Measurements from ENCODE around the gene LRRFIP1.

The LRRFIP1 gene

DNA sequence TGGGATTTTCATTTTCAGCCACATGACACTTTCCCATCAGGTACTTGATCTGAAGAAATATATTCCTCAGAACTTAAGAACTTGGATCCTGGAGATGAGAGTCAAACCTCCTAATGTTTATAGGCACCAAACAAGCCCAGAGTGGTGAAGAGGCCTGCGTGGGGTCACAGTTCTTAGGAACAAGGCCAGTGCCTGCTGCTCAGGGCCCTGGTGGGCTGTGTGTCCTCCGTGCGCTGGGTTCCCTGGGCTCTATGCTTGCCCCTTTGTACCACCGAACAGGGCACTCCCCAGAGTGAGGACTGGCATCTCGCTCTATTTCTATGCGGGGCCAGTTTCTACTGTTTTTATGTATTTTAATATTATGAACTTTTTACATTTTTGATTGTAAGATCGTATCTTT is 95.2 kb downstream of the LRRFIP1 start:
- no peak overlapping the region for H3K4me3 ChIP-seq (ENCODE audit: low read depth, low read length)
- no peaks in the 10 kb centered on the region for H3K9me3 ChIP-seq (ENCODE audit: control insufficient read depth, insufficient read depth, low read depth, low read length)
- no peaks in the 10 kb centered on the region for H3K27me3 ChIP-seq (ENCODE audit: control insufficient read depth, insufficient read depth, low read length)
- no peaks in the 10 kb centered on the region for H3K36me3 ChIP-seq (ENCODE audit: control insufficient read depth, insufficient read depth, low read length)
- H3K9ac ChIP-seq (ENCODE audit: low read length) = no peak overlapping the region
- H3K27ac ChIP-seq (ENCODE audit: low read depth, low read length) = no peak overlapping the region
- peaks cover 23% of the 10 kb centered on the region for H3K4me1 ChIP-seq (ENCODE audit: control insufficient read depth, insufficient read depth, low read length)

DNA sequence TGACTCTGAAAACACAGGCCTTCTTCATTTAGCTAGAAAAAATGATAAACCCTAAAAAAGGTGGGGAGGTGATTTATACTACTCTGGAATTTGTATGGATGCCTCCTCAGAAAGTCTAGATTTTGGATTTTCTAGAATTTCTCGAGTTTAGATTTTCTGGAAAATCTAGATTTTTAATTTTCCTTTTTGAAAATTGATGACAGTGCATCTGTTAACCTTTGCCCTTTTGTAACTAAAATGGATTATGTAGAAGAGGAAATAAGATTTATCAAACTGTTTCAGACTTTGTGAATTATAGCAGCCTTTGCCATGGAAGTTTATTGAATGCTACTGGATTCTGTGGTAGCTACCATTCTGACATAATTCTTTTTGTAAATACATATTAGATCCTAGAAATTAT is 95.6 kb downstream of the LRRFIP1 start:
- H3K4me3 ChIP-seq (ENCODE audit: low read depth, low read length) = no peak overlapping the region
- no peaks in the 10 kb centered on the region for H3K27me3 ChIP-seq (ENCODE audit: control insufficient read depth, insufficient read depth, low read length)
- no peak overlapping the region for H3K9ac ChIP-seq (ENCODE audit: low read length)
- no peak overlapping the region for H3K27ac ChIP-seq (ENCODE audit: low read depth, low read length)
- no peaks in the 10 kb centered on the region for H3K9me3 ChIP-seq (ENCODE audit: control insufficient read depth, insufficient read depth, low read depth, low read length)
- H3K36me3 ChIP-seq (ENCODE audit: control insufficient read depth, insufficient read depth, low read length) = no peaks in the 10 kb centered on the region
- H3K4me1 ChIP-seq (ENCODE audit: control insufficient read depth, insufficient read depth, low read length) = peaks cover 24% of the 10 kb centered on the region

DNA sequence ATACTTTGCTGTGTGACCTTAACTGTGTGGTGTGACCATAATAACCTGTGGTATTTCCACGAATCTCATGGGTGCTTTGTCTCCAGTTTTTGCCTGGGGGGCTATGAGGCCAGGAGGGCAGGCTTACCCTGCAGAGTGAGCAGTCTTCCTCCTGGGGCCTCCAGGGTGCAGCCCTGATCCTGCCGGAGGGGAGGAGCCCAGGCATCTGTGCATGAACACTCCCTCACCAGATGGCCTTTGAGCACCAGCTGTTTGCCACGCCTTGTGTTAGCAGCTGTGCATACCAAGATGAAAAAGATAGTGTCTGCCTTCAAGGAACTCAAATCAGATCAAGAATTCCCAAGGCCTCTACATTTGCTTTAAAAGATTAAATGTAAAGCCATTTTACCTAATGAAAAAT is 96.2 kb downstream of the LRRFIP1 start:
- Histone ChIP-seq H3K4me1 (ENCODE audit: control insufficient read depth, insufficient read depth, low read length) (peaks cover 24% of the 10 kb centered on the region), H3K36me3 (ENCODE audit: control insufficient read depth, insufficient read depth, low read length) (no peaks in the 10 kb centered on the region), H3K27ac (ENCODE audit: low read depth, low read length) (no peak overlapping the region), H3K9me3 (ENCODE audit: control insufficient read depth, insufficient read depth, low read depth, low read length) (no peaks in the 10 kb centered on the region), H3K9ac (ENCODE audit: low read length) (no peak overlapping the region), H3K4me3 (ENCODE audit: low read depth, low read length) (no peak overlapping the region), H3K27me3 (ENCODE audit: control insufficient read depth, insufficient read depth, low read length) (no peaks in the 10 kb centered on the region)

DNA sequence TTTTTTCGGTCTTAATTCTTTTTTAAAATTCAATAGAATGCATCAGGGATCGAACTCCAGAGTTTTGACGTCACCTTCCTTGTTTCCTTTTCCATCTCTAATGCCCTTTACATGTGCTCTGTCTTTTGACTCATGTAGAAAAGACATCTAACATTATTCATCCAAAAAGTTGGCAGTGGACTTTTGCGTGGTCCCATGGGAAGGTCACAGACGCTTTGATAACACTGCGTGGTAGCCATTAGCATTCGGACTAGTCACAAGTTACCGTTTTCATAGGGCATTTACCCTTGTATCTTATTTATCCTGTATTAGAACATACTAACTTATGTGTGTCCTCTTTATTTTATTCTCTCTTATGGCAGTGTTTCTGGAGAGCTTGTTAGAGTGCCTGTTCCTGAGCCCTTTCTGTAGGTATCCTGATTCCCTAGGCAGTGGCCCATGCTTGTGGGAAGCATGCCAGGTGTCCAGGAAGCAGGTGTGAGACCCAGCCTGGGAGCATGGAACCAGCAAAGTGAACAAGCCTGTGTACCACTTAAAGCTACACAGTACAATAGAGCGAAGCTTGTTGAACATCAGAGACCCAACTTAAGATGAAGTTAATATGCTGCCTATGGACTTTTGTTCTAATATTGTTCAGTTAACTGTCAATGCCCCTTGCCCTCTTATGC is 97.6 kb downstream of the LRRFIP1 start:
- Histone ChIP-seq H3K9ac (ENCODE audit: low read length) (no peak overlapping the region), H3K9me3 (ENCODE audit: control insufficient read depth, insufficient read depth, low read depth, low read length) (no peaks in the 10 kb centered on the region), H3K4me3 (ENCODE audit: low read depth, low read length) (no peak overlapping the region), H3K4me1 (ENCODE audit: control insufficient read depth, insufficient read depth, low read length) (peaks cover 30% of the 10 kb centered on the region), H3K27me3 (ENCODE audit: control insufficient read depth, insufficient read depth, low read length) (no peaks in the 10 kb centered on the region), H3K36me3 (ENCODE audit: control insufficient read depth, insufficient read depth, low read length) (no peaks in the 10 kb centered on the region), H3K27ac (ENCODE audit: low read depth, low read length) (no peak overlapping the region)

GRCh38 chr2:237725661-237726060 is 98.3 kb downstream of the LRRFIP1 start:
- no peaks in the 10 kb centered on the region for H3K36me3 ChIP-seq (ENCODE audit: control insufficient read depth, insufficient read depth, low read length)
- no peak overlapping the region for H3K27ac ChIP-seq (ENCODE audit: low read depth, low read length)
- H3K9ac ChIP-seq (ENCODE audit: low read length) = no peak overlapping the region
- H3K9me3 ChIP-seq (ENCODE audit: control insufficient read depth, insufficient read depth, low read depth, low read length) = no peaks in the 10 kb centered on the region
- no peaks in the 10 kb centered on the region for H3K27me3 ChIP-seq (ENCODE audit: control insufficient read depth, insufficient read depth, low read length)
- H3K4me1 ChIP-seq (ENCODE audit: control insufficient read depth, insufficient read depth, low read length) = peaks cover 33% of the 10 kb centered on the region
- H3K4me3 ChIP-seq (ENCODE audit: low read depth, low read length) = no peak overlapping the region

GRCh38 chr2:237726401-237726830 is 99.0 kb downstream of the LRRFIP1 start:
- no peak overlapping the region for H3K9ac ChIP-seq (ENCODE audit: low read length)
- H3K36me3 ChIP-seq (ENCODE audit: control insufficient read depth, insufficient read depth, low read length) = no peaks in the 10 kb centered on the region
- peaks cover 34% of the 10 kb centered on the region for H3K4me1 ChIP-seq (ENCODE audit: control insufficient read depth, insufficient read depth, low read length)
- no peak overlapping the region for H3K4me3 ChIP-seq (ENCODE audit: low read depth, low read length)
- no peaks in the 10 kb centered on the region for H3K27me3 ChIP-seq (ENCODE audit: control insufficient read depth, insufficient read depth, low read length)
- no peaks in the 10 kb centered on the region for H3K9me3 ChIP-seq (ENCODE audit: control insufficient read depth, insufficient read depth, low read depth, low read length)
- no peak overlapping the region for H3K27ac ChIP-seq (ENCODE audit: low read depth, low read length)

GRCh38 chr2:237727363-237727762 is 100.0 kb downstream of the LRRFIP1 start:
- Histone ChIP-seq H3K9ac (ENCODE audit: low read length) (no peak overlapping the region), H3K4me3 (ENCODE audit: low read depth, low read length) (no peak overlapping the region), H3K36me3 (ENCODE audit: control insufficient read depth, insufficient read depth, low read length) (no peaks in the 10 kb centered on the region), H3K4me1 (ENCODE audit: control insufficient read depth, insufficient read depth, low read length) (peaks cover 43% of the 10 kb centered on the region), H3K27ac (ENCODE audit: low read depth, low read length) (no peak overlapping the region), H3K9me3 (ENCODE audit: control insufficient read depth, insufficient read depth, low read depth, low read length) (no peaks in the 10 kb centered on the region), H3K27me3 (ENCODE audit: control insufficient read depth, insufficient read depth, low read length) (no peaks in the 10 kb centered on the region)

- H3K27ac ChIP-seq (ENCODE audit: low read depth, low read length) = no peak overlapping the region
- H3K9me3 ChIP-seq (ENCODE audit: control insufficient read depth, insufficient read depth, low read depth, low read length) = no peaks in the 10 kb centered on the region
- H3K36me3 ChIP-seq (ENCODE audit: control insufficient read depth, insufficient read depth, low read length) = no peaks in the 10 kb centered on the region
- no peak overlapping the region for H3K9ac ChIP-seq (ENCODE audit: low read length)
- no peak overlapping the region for H3K4me3 ChIP-seq (ENCODE audit: low read depth, low read length)
- H3K4me1 ChIP-seq (ENCODE audit: control insufficient read depth, insufficient read depth, low read length) = peaks cover 52% of the 10 kb centered on the region
- no peaks in the 10 kb centered on the region for H3K27me3 ChIP-seq (ENCODE audit: control insufficient read depth, insufficient read depth, low read length)
Measured at GRCh38 chr2:237729681-237730475, 102.5 kb downstream of the LRRFIP1 start.

DNA sequence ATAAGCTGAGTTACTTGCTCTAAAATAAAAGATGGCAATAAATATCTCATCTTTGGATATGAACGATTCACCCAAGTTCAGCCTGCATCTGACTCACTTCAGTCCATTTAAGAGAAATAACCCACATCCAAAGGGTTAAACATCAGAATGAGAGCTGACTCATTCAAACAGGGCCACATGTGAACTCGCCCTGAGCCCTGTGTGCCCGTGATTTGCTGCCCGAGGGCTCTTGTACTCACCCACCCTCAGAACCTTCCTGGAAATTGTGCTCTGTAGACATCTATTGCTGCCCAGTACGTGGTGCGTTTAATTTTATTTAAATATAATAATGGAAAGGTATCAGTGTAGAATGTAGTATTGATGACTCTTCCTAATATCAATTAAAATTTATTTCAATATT is 104.3 kb downstream of the LRRFIP1 start:
- H3K4me1 ChIP-seq (ENCODE audit: control insufficient read depth, insufficient read depth, low read length) = peaks cover 60% of the 10 kb centered on the region
- H3K4me3 ChIP-seq (ENCODE audit: low read depth, low read length) = no peak overlapping the region
- no peak overlapping the region for H3K27ac ChIP-seq (ENCODE audit: low read depth, low read length)

DNA sequence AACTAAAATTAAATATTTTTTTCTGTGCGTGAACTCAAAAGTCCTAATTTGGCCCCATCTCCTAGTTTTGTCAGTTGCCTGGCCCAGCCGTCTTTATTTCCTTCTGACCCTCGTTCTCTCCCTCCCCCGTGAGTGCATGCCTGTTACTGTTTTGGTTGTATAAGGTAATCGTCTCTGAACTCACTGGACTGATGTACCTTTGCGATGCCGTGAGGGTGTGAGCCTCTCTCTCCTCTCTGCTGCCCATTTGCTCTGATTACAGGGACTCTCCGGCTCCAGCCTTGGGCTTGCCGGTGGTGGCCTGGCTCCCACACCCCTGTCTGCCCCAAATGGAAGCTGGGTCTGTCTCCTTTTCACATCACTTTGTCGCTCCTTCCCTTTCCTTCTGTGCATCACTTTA is 104.7 kb downstream of the LRRFIP1 start:
- Histone ChIP-seq H3K36me3 (ENCODE audit: control insufficient read depth, insufficient read depth, low read length) (no peaks in the 10 kb centered on the region), H3K9ac (ENCODE audit: low read length) (no peak overlapping the region), H3K9me3 (ENCODE audit: control insufficient read depth, insufficient read depth, low read depth, low read length) (no peaks in the 10 kb centered on the region), H3K4me3 (ENCODE audit: low read depth, low read length) (no peak overlapping the region), H3K4me1 (ENCODE audit: control insufficient read depth, insufficient read depth, low read length) (peaks cover 60% of the 10 kb centered on the region), H3K27ac (ENCODE audit: low read depth, low read length) (no peak overlapping the region), H3K27me3 (ENCODE audit: control insufficient read depth, insufficient read depth, low read length) (no peaks in the 10 kb centered on the region)

More for the DNA sequence above, 104.3 kb downstream of the LRRFIP1 start:
- no peak overlapping the region for H3K9ac ChIP-seq (ENCODE audit: low read length)
- no peaks in the 10 kb centered on the region for H3K36me3 ChIP-seq (ENCODE audit: control insufficient read depth, insufficient read depth, low read length)
- no peaks in the 10 kb centered on the region for H3K27me3 ChIP-seq (ENCODE audit: control insufficient read depth, insufficient read depth, low read length)
- H3K9me3 ChIP-seq (ENCODE audit: control insufficient read depth, insufficient read depth, low read depth, low read length) = no peaks in the 10 kb centered on the region

- no peak overlapping the region for H3K9ac ChIP-seq (ENCODE audit: low read length)
- H3K4me1 ChIP-seq (ENCODE audit: control insufficient read depth, insufficient read depth, low read length) = peaks cover 55% of the 10 kb centered on the region
- H3K4me3 ChIP-seq (ENCODE audit: low read depth, low read length) = no peak overlapping the region
- no peaks in the 10 kb centered on the region for H3K27me3 ChIP-seq (ENCODE audit: control insufficient read depth, insufficient read depth, low read length)
- no peaks in the 10 kb centered on the region for H3K36me3 ChIP-seq (ENCODE audit: control insufficient read depth, insufficient read depth, low read length)
- H3K27ac ChIP-seq (ENCODE audit: low read depth, low read length) = no peak overlapping the region
- no peaks in the 10 kb centered on the region for H3K9me3 ChIP-seq (ENCODE audit: control insufficient read depth, insufficient read depth, low read depth, low read length)
Measured at GRCh38 chr2:237732790-237733381, 105.5 kb downstream of the LRRFIP1 start.

All from HUES6 (cell line).